Neuronal stem cell (in vitro differentiated cells): ENCODE results near the gene ADRM1.

Experiments used
- DNase-seq: peaks from one replicate; pipeline ENCODE4 v3.0.0-alpha.2; 2013; ENCODE audit warnings: low spot score
- H2AFZ ChIP-seq: one replicate; pipeline ENCODE4 v1.6.1; 2013; ENCODE audit warnings: mild to moderate bottlenecking, low read length, inconsistent platforms
- H2AK5ac ChIP-seq: 2 replicates; pipeline ENCODE4 v1.6.1; 2013; ENCODE audit warnings: low read depth, mild to moderate bottlenecking, inconsistent platforms, low read length, moderate library complexity, mixed read lengths
- H2BK120ac ChIP-seq: 2 replicates; pipeline ENCODE4 v1.6.1; 2013; ENCODE audit warnings: low read depth, mild to moderate bottlenecking, inconsistent platforms, low read length, moderate library complexity, mixed read lengths
- H2BK12ac ChIP-seq: one replicate; pipeline ENCODE4 v1.6.1; 2013; ENCODE audit warnings: low read length, inconsistent platforms
- H2BK15ac ChIP-seq: 2 replicates; pipeline ENCODE4 v1.6.1; 2013; ENCODE audit warnings: mild to moderate bottlenecking, low read length, inconsistent platforms, mixed read lengths
- H2BK5ac ChIP-seq: one replicate; pipeline ENCODE4 v1.6.1; 2013; ENCODE audit warnings: inconsistent platforms, mild to moderate bottlenecking, low read length, moderate library complexity
- H3K14ac ChIP-seq: one replicate; pipeline ENCODE4 v1.6.1; 2013; ENCODE audit warnings: low read length, inconsistent platforms
- H3K18ac ChIP-seq: 2 replicates; pipeline ENCODE4 v1.6.1; 2013; ENCODE audit warnings: low read length, inconsistent platforms
- H3K23ac ChIP-seq: 2 replicates; pipeline ENCODE4 v1.6.1; 2013; ENCODE audit warnings: low read depth, mild to moderate bottlenecking, mixed read lengths, low read length, inconsistent platforms; ENCODE audit not compliant: poor library complexity
- H3K27ac ChIP-seq: replicated peaks from 3 replicates; pipeline ENCODE4 v1.5.1; 2013; ENCODE audit warnings: low read length, inconsistent platforms
- H3K27me3 ChIP-seq, 3 experiments: 2 replicates each; pipeline ENCODE4 v1.6.1; 2013; ENCODE audit warnings: low read length in 3 of 3, mild to moderate bottlenecking in 2 of 3, inconsistent platforms in 1 of 3, low read depth in 1 of 3, mixed read lengths in 1 of 3, moderate library complexity in 1 of 3; ENCODE audit not compliant: control insufficient read depth in 3 of 3, insufficient read depth in 3 of 3
- H3K36me3 ChIP-seq, 2 donors: replicated peaks in 1 of 2; 2 replicates each; pipeline ENCODE4 v1.6.1; 2013; ENCODE audit warnings: low read length in 2 of 2; ENCODE audit not compliant: control insufficient read depth in 2 of 2, insufficient read depth in 2 of 2
- H3K4ac ChIP-seq: 2 replicates; pipeline ENCODE4 v1.6.1; 2013; ENCODE audit warnings: inconsistent platforms, mild to moderate bottlenecking, low read length, moderate library complexity
- H3K4me1 ChIP-seq, 2 donors: 1 replicate in 1 of 2; 2 replicates in 1 of 2; pipeline ENCODE4 v1.6.1; 2013; ENCODE audit warnings: low read length in 2 of 2, low read depth in 1 of 2; ENCODE audit not compliant: control insufficient read depth in 2 of 2, insufficient read depth in 1 of 2
- H3K4me2 ChIP-seq: one replicate; pipeline ENCODE4 v1.6.1; 2013; ENCODE audit warnings: mild to moderate bottlenecking, low read length, inconsistent platforms; ENCODE audit not compliant: insufficient read depth, poor library complexity, severe bottlenecking
- H3K4me3 ChIP-seq, 2 donors: 2 replicates each; pipeline ENCODE4 v1.5.1; 2013; ENCODE audit warnings: low read length in 2 of 2, mild to moderate bottlenecking in 2 of 2, inconsistent platforms in 1 of 2, moderate library complexity in 1 of 2
- H3K79me1 ChIP-seq: one replicate; pipeline ENCODE4 v1.6.1; 2013; ENCODE audit warnings: low read depth, mild to moderate bottlenecking, inconsistent platforms, low read length, moderate library complexity
- H3K9ac ChIP-seq: one replicate; pipeline ENCODE4 v1.6.1; 2013; ENCODE audit warnings: mild to moderate bottlenecking, low read depth, low read length, inconsistent platforms; ENCODE audit not compliant: poor library complexity
- H3K9me3 ChIP-seq, 2 donors: replicated peaks in 1 of 2; 2 replicates each; pipeline versions ENCODE3 to v1.6.1; 2013; ENCODE audit warnings: low read length in 2 of 2, mild to moderate bottlenecking in 2 of 2, inconsistent platforms in 1 of 2, low read depth in 1 of 2, mixed read lengths in 1 of 2, moderate library complexity in 1 of 2; ENCODE audit not compliant: control insufficient read depth in 2 of 2, insufficient read depth in 1 of 2
- H4K8ac ChIP-seq: one replicate; pipeline ENCODE4 v1.6.1; 2013; ENCODE audit warnings: low read depth, mild to moderate bottlenecking, inconsistent platforms, low read length, moderate library complexity
- H4K91ac ChIP-seq: one replicate; pipeline ENCODE4 v1.6.1; 2013; ENCODE audit warnings: low read length, low read depth, mild to moderate bottlenecking, inconsistent platforms; ENCODE audit not compliant: poor library complexity
- WGBS, 2 donors: extraction: QIAGEN DNeasy Blood & Tissue Kit; methylation state at CpG; one replicate each; pipeline ENCODE4 v1.1.7; 2013; ENCODE audit warnings: missing lambda C conversion rate in 2 of 2, mixed read lengths in 1 of 2; ENCODE audit not compliant: insufficient read length in 2 of 2, insufficient replicate concordance in 1 of 2; ENCODE audit errors: extremely low coverage in 2 of 2; 5-methylcytosine and 5-hydroxymethylcytosine counted together

ADRM1 gene

GRCh38 chr20:62354811-62355341 is 52.1 kb downstream of the ADRM1 start:
- Histone ChIP-seq H2AK5ac (peak overlapping the region; percentile 81), H4K8ac (no peak overlapping the region), H3K18ac (peak overlapping the region; percentile 83), H3K27ac (no peak overlapping the region), H2AFZ (no peak overlapping the region), H2BK120ac (peak overlapping the region; percentile 61), H3K27me3 (no peaks in the 10 kb centered on the region), H2BK15ac (peak overlapping the region; percentile 4), H2BK5ac (peak overlapping the region; percentile 66), H2BK12ac (peak overlapping the region; percentile 8), H4K91ac (no peak overlapping the region), H3K36me3 (peaks cover 23% of the 10 kb centered on the region in 2 donors), H3K4ac (no peak overlapping the region), H3K9me3 (peaks cover 0 to 2% of the 10 kb centered on the region in 2 donors), H3K4me2 (no peak overlapping the region), H3K4me3 (no peak overlapping the region), H3K9ac (peak overlapping the region; percentile 16), H3K23ac (no peak overlapping the region), H3K14ac (peak overlapping the region; percentile 44), H3K4me1 (peaks cover 24 to 31% of the 10 kb centered on the region in 2 donors), H3K79me1 (peaks cover 40% of the 10 kb centered on the region)
- DNase-seq, result no peak
- no CpG with 5 or more reads among the region's 16 CpGs for WGBS, 2 donors

- H3K4me1 ChIP-seq, result peaks cover 24 to 31% of the 10 kb centered on the region in 2 donors
- H2BK120ac ChIP-seq, result no peak overlapping the region
- H3K79me1 ChIP-seq, result peaks cover 40% of the 10 kb centered on the region
- H2BK5ac ChIP-seq, result peak overlapping the region; percentile 56
- no CpG with 5 or more reads among the region's 11 CpGs for WGBS, 2 donors
- peak overlapping the region; percentile 10 for H3K23ac ChIP-seq
- no peak overlapping the region for H3K9ac ChIP-seq
- peak overlapping the region; percentile 83 for H3K18ac ChIP-seq
- no peak overlapping the region for H3K4ac ChIP-seq
- no peak overlapping the region for H2BK12ac ChIP-seq
- H3K27ac ChIP-seq, result peak overlapping the region; percentile 10
- H3K4me3 ChIP-seq, result no peak overlapping the region
- DNase-seq, result no peak
- peak overlapping the region; percentile 78 for H2AK5ac ChIP-seq
- H4K91ac ChIP-seq, result no peak overlapping the region
- H3K4me2 ChIP-seq, result no peak overlapping the region
- H3K27me3 ChIP-seq, result no peaks in the 10 kb centered on the region
- H2BK15ac ChIP-seq, result peak overlapping the region; percentile 4
- peaks cover 17 to 18% of the 10 kb centered on the region in 2 donors for H3K36me3 ChIP-seq
- H2AFZ ChIP-seq, result no peak overlapping the region
- H3K9me3 ChIP-seq, result no peaks in the 10 kb centered on the region
- H4K8ac ChIP-seq, result no peak overlapping the region
- H3K14ac ChIP-seq, result no peak overlapping the region
Measured at GRCh38 chr20:62355516-62355877, 52.7 kb downstream of the ADRM1 start.

GRCh38 chr20:62355878-62356588 is 53.2 kb downstream of the ADRM1 start:
- no peak for DNase-seq
- peak overlapping the region; percentile 10 for H3K27ac ChIP-seq
- H3K4me1 ChIP-seq, result peaks cover 27 to 35% of the 10 kb centered on the region in 2 donors

GRCh38 chr20:62356589-62357186 is 53.9 kb downstream of the ADRM1 start:
- peak overlapping the region; percentile 87 for H2BK5ac ChIP-seq
- H3K4me3 ChIP-seq, result no peak overlapping the region
- no peak overlapping the region for H2BK12ac ChIP-seq
- H3K4ac ChIP-seq, result no peak overlapping the region
- peak overlapping the region; percentile 84 for H2AK5ac ChIP-seq
- no peak for DNase-seq
- H3K9ac ChIP-seq, result peak overlapping the region; percentile 70
- H3K18ac ChIP-seq, result peak overlapping the region; percentile 80
- no peak overlapping the region for H3K23ac ChIP-seq
- peak overlapping the region; percentile 56 for H3K14ac ChIP-seq
- no peak overlapping the region for H4K8ac ChIP-seq
- no peak overlapping the region for H3K4me2 ChIP-seq
- no peaks in the 10 kb centered on the region for H3K27me3 ChIP-seq
- H2BK120ac ChIP-seq, result peak overlapping the region; percentile 61
- H3K79me1 ChIP-seq, result peaks cover 43% of the 10 kb centered on the region
- no peak overlapping the region for H3K27ac ChIP-seq
- H4K91ac ChIP-seq, result no peak overlapping the region
- no peaks in the 10 kb centered on the region for H3K9me3 ChIP-seq
- H2BK15ac ChIP-seq, result peak overlapping the region; percentile 58
- no CpG with 5 or more reads among the region's 17 CpGs for WGBS, 2 donors
- peaks cover 28 to 42% of the 10 kb centered on the region in 2 donors for H3K4me1 ChIP-seq
- no peak overlapping the region for H2AFZ ChIP-seq
- H3K36me3 ChIP-seq, result peaks cover 9 to 10% of the 10 kb centered on the region in 2 donors

More at GRCh38 chr20:62355878-62356588, 53.2 kb downstream of the ADRM1 start:
- H3K4ac ChIP-seq, result no peak overlapping the region
- peaks cover 40% of the 10 kb centered on the region for H3K79me1 ChIP-seq
- H3K9ac ChIP-seq, result peak overlapping the region; percentile 78
- peaks cover 13 to 15% of the 10 kb centered on the region in 2 donors for H3K36me3 ChIP-seq
- no CpG with 5 or more reads among the region's 29 CpGs for WGBS, 2 donors
- H3K4me2 ChIP-seq, result no peak overlapping the region
- H2BK15ac ChIP-seq, result no peak overlapping the region
- H3K18ac ChIP-seq, result peak overlapping the region; percentile 80
- peak overlapping the region; percentile 84 for H2AK5ac ChIP-seq
- H3K27me3 ChIP-seq, result no peaks in the 10 kb centered on the region
- no peak overlapping the region for H3K4me3 ChIP-seq
- H2AFZ ChIP-seq, result no peak overlapping the region
- no peak overlapping the region for H4K8ac ChIP-seq
- no peak overlapping the region for H4K91ac ChIP-seq
- no peak overlapping the region for H2BK12ac ChIP-seq
- peak overlapping the region; percentile 87 for H2BK5ac ChIP-seq
- H3K23ac ChIP-seq, result no peak overlapping the region
- H2BK120ac ChIP-seq, result no peak overlapping the region
- peak overlapping the region; percentile 75 for H3K14ac ChIP-seq
- H3K9me3 ChIP-seq, result no peaks in the 10 kb centered on the region
